Esophagus muscularis mucosa (tissue), 3 donors: ENCODE data around the gene CSRP1.

ENCODE experiments used
- POLR2A ChIP-seq: fragments of 450-650 bp; IDR thresholded peaks from one replicate; pipeline ENCODE4 v1.6.1; 2017; ENCODE audit warnings: antibody characterized with exemption, moderate library complexity, mild to moderate bottlenecking, low read depth
- TF ChIP-seq, protein P1 (sequence below), 3 experiments: fragments of 200-600 bp in 2 of 3; fragments of 450-650 bp in 1 of 3; sonication (generic) in 2 of 3; IDR thresholded peaks; one replicate each; pipeline ENCODE4 v1.5.1; 2017 to 2019; ENCODE audit warnings: antibody characterized with exemption in 3 of 3, mild to moderate bottlenecking in 2 of 3, moderate library complexity in 1 of 3

DNA sequence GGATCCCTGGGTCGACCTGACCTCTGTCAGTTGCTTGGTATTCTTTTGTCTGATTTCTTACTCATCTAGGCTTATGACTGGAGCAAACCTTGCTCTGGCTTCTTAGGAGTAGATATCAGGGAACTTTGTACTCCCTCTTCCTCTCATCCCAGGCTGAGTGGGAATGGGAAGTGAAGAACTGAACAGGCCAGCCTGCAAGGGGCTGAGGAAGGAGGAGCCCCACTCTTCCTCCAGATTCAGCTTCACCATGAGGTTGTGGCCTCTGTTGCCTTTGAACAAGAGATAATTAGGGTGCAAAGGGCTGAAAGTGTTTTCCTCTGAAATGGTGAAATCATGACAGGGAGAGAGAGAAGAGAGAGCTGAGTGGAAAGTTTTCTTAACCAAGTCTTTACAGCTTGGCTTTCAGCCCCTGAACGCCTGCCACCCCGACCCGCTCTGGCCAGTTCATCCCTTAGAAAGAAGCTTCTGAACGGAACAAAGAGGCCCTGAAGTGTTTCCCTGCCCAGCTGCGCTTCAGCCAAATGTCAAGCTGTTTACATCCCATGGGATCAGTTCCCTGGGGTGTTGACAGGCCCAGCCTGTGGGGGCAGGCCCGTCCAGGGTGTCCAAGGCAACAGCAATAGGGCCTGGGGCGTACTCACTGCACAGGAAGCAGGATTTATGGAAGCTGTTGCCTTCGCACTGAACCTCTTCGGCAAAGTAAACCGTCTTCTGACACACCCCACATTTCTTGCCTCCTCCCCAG, 11.2 kb downstream of the CSRP1 start:
- TF ChIP-seq, protein P1, sequence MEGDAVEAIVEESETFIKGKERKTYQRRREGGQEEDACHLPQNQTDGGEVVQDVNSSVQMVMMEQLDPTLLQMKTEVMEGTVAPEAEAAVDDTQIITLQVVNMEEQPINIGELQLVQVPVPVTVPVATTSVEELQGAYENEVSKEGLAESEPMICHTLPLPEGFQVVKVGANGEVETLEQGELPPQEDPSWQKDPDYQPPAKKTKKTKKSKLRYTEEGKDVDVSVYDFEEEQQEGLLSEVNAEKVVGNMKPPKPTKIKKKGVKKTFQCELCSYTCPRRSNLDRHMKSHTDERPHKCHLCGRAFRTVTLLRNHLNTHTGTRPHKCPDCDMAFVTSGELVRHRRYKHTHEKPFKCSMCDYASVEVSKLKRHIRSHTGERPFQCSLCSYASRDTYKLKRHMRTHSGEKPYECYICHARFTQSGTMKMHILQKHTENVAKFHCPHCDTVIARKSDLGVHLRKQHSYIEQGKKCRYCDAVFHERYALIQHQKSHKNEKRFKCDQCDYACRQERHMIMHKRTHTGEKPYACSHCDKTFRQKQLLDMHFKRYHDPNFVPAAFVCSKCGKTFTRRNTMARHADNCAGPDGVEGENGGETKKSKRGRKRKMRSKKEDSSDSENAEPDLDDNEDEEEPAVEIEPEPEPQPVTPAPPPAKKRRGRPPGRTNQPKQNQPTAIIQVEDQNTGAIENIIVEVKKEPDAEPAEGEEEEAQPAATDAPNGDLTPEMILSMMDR (IDR thresholded peaks at IDR 0.05), result no peak
- TF ChIP-seq POLR2A, result no peak
